ENCODE data around the gene COMMD1. TPM values are rescaled to one million over a fixed set of nuclear protein-coding genes. Genes with fewer than 3 reads are reported as not detected.

COMMD1 gene
- total RNA-seq, 4 donors from 2014 or later: 51.8 to 78.6 (median 58.3) TPM

- ATAC-seq (no peak), DNase-seq (no peak)
- no peaks in the 10 kb centered on the region for H3K9me3 ChIP-seq
- no peak for TF ChIP-seq CTCF (IDR thresholded peaks at IDR 0.05 in 4 of 5, conservative IDR thresholded peaks at IDR 0.05 in 1 of 5)
- no peak for TF ChIP-seq POLR2A (IDR thresholded peaks at IDR 0.05)
- H3K4me3 ChIP-seq: no peak overlapping the region
- no peaks in the 10 kb centered on the region for H3K36me3 ChIP-seq
- H3K4me1 ChIP-seq: peaks cover 12 to 16% of the 10 kb centered on the region in 2 donors
- H3K27me3 ChIP-seq: no peaks in the 10 kb centered on the region
- intact Hi-C loops (cut with DNase I; ENCODE audit: low total_unique reads) (no loop called here), in situ Hi-C loops (cut with MboI; ENCODE audit: low sequenced_read_pairs in 4 of 4) (no loop called here)
- no peak overlapping the region for H3K27ac ChIP-seq
Measured at GRCh38 chr2:62055724-62056336, 150.4 kb downstream of the COMMD1 start.

- intact Hi-C loops (cut with DNase I; ENCODE audit: low total_unique reads): no loop called here
- DNase-seq (no peak), ATAC-seq (no peak)
- Histone ChIP-seq H3K4me1 (peaks cover 12 to 16% of the 10 kb centered on the region in 2 donors), H3K27me3 (no peaks in the 10 kb centered on the region), H3K27ac (no peak overlapping the region), H3K36me3 (no peaks in the 10 kb centered on the region), H3K4me3 (no peak overlapping the region), H3K9me3 (no peaks in the 10 kb centered on the region)
- no peak for TF ChIP-seq POLR2A (IDR thresholded peaks at IDR 0.05)
- no peak for TF ChIP-seq CTCF (IDR thresholded peaks at IDR 0.05 in 4 of 5, conservative IDR thresholded peaks at IDR 0.05 in 1 of 5)
- in situ Hi-C loops (cut with MboI; ENCODE audit: low sequenced_read_pairs in 4 of 4): no loop called here
Measured at GRCh38 chr2:62056341-62056740, 150.9 kb downstream of the COMMD1 start.

- H3K4me1 ChIP-seq: no peaks in the 10 kb centered on the region
- intact Hi-C loops (cut with DNase I; ENCODE audit: low total_unique reads) (no loop called here), in situ Hi-C loops (cut with MboI; ENCODE audit: low sequenced_read_pairs in 4 of 4) (no loop called here)
- no peak overlapping the region for H3K27ac ChIP-seq
- H3K9me3 ChIP-seq: no peaks in the 10 kb centered on the region
- ATAC-seq: no peak
- no peak overlapping the region for H3K4me3 ChIP-seq
- H3K27me3 ChIP-seq: no peaks in the 10 kb centered on the region
- no peak for DNase-seq
- TF ChIP-seq POLR2A (IDR thresholded peaks at IDR 0.05) (no peak), CTCF (IDR thresholded peaks at IDR 0.05 in 4 of 5, conservative IDR thresholded peaks at IDR 0.05 in 1 of 5) (no peak)
- H3K36me3 ChIP-seq: no peaks in the 10 kb centered on the region
Measured at GRCh38 chr2:62065243-62065642, 159.8 kb downstream of the COMMD1 start.

- no peak overlapping the region for H3K4me3 ChIP-seq
- TF ChIP-seq CTCF (IDR thresholded peaks at IDR 0.05 in 4 of 5, conservative IDR thresholded peaks at IDR 0.05 in 1 of 5): no peak
- no peak for TF ChIP-seq POLR2A (IDR thresholded peaks at IDR 0.05)
- peaks cover 0 to 3% (median 0%) of the 10 kb centered on the region in 3 donors for H3K9me3 ChIP-seq
- H3K27ac ChIP-seq: no peak overlapping the region
- no peaks in the 10 kb centered on the region for H3K4me1 ChIP-seq
- H3K27me3 ChIP-seq: no peaks in the 10 kb centered on the region
- no peaks in the 10 kb centered on the region for H3K36me3 ChIP-seq
- DNase-seq (no peak), ATAC-seq (no peak)
- in situ Hi-C loops (cut with MboI; ENCODE audit: low sequenced_read_pairs in 4 of 4) (no loop called here), intact Hi-C loops (cut with DNase I; ENCODE audit: low total_unique reads) (no loop called here)
Measured at GRCh38 chr2:62071126-62071598, 165.7 kb downstream of the COMMD1 start.

Data from gastrocnemius medialis (tissue), 4 donors.